BJ (cell line): ENCODE measurements around the gene ZBTB26. TPM values are rescaled to one million over a fixed set of nuclear protein-coding genes. Genes with fewer than 3 reads are reported as not detected.

ENCODE experiments used
- CTCF ChIA-PET: fragments of 350-600 bp; formaldehyde crosslinking; extraction: SDS; loops from one replicate; lab custom pipeline; 2021; ENCODE audit warnings: antibody characterized with exemption, inconsistent platforms; lab: Yijun Ruan, JAX
- POLR2A ChIA-PET: fragments of 300-600 bp; sonication (Branson Sonifier 250); formaldehyde crosslinking; extraction: SDS; loops from one replicate; lab custom pipeline; 2021; ENCODE audit warnings: antibody characterized with exemption; lab: Charles Lee
- DNase-seq: peaks from one replicate; pipeline ENCODE4 v3.0.0-alpha.2; 2011; ENCODE audit warnings: low read depth
- H3K27me3 ChIP-seq: 2 replicates; pipeline ENCODE4 v1.6.0; 2011; ENCODE audit warnings: low read length; ENCODE audit not compliant: control insufficient read depth, insufficient read depth
- H3K36me3 ChIP-seq: 2 replicates; pipeline ENCODE4 v1.5.1; 2011; ENCODE audit warnings: low read length; ENCODE audit not compliant: control insufficient read depth, insufficient read depth
- H3K4me3 ChIP-seq: 2 replicates; pipeline ENCODE4 v1.5.1; 2011; ENCODE audit warnings: low read depth, mild to moderate bottlenecking, control low read depth, low read length
- CTCF ChIP-seq: IDR thresholded peaks from 2 replicates; pipeline ENCODE4 v1.5.1; 2011; ENCODE audit warnings: low read depth, mild to moderate bottlenecking, control low read depth, inconsistent platforms, low read length, moderate library complexity; ENCODE audit not compliant: insufficient read depth
- polyA plus RNA-seq: library from polyadenylated mRNA; depleted of rRNA; stranded (reverse); fragments of >200 nt; gene quantifications from 2 replicates; pipeline ENCODE4 v1.2.3, GENCODE V29; 2011

Gene ZBTB26
- polyA plus RNA-seq, 1 experiment: 4.4 TPM

GRCh38 chr9:122930541-122931225 lies 629 bp downstream of the ZBTB26 start:
- Histone ChIP-seq H3K4me3 (peak overlapping the region; percentile 76), H3K36me3 (no peaks in the 10 kb centered on the region), H3K27me3 (no peaks in the 10 kb centered on the region)
- POLR2A ChIA-PET: interaction anchor here (0.6 to 0.9 kb wide), 3 partner anchors 18 to 548 kb away, joined by 4 to 16 read pairs (median 5); no protein-coding TSS in a partner anchor
- CTCF ChIA-PET: interaction anchor here (0.7 kb wide), 1 partner anchor 1270 kb away, joined by 3 read pairs; no protein-coding TSS in a partner anchor
- DNase-seq: no peak
- TF ChIP-seq CTCF: no peak

GRCh38 chr9:122929796-122930354 lies 1.4 kb downstream of the ZBTB26 start:
- no peaks in the 10 kb centered on the region for H3K27me3 ChIP-seq
- POLR2A ChIA-PET: interaction anchor here (0.6 to 0.7 kb wide), 2 partner anchors 106 to 548 kb away, joined by 4 to 16 read pairs; no protein-coding TSS in a partner anchor
- no peak overlapping the region for H3K4me3 ChIP-seq
- CTCF ChIA-PET: interaction anchor here (0.7 kb wide), 1 partner anchor 1269 kb away, joined by 3 read pairs; no protein-coding TSS in a partner anchor
- no peaks in the 10 kb centered on the region for H3K36me3 ChIP-seq
- no peak for DNase-seq
- no peak for TF ChIP-seq CTCF

GRCh38 chr9:122923947-122924346 lies 7.4 kb downstream of the ZBTB26 start:
- no peaks in the 10 kb centered on the region for H3K27me3 ChIP-seq
- no peak for DNase-seq
- H3K4me3 ChIP-seq: no peak overlapping the region
- TF ChIP-seq CTCF: no peak
- POLR2A ChIA-PET: no interaction called here
- H3K36me3 ChIP-seq: peaks cover 2% of the 10 kb centered on the region; the same call in 1 of the 2 replicates
- CTCF ChIA-PET: no interaction called here

GRCh38 chr9:122922713-122923112 lies 8.6 kb downstream of the ZBTB26 start:
- no peak for DNase-seq
- ChIA-PET CTCF (interaction anchor here (1.2 kb wide), 1 partner anchor 11 kb away, joined by 3 read pairs; no protein-coding TSS in a partner anchor), POLR2A (no interaction called here)
- H3K36me3 ChIP-seq: peaks cover 5% of the 10 kb centered on the region
- TF ChIP-seq CTCF: no peak
- no peak overlapping the region for H3K4me3 ChIP-seq
- H3K27me3 ChIP-seq: no peaks in the 10 kb centered on the region

- ChIA-PET POLR2A (no interaction called here), CTCF (no interaction called here)
- Histone ChIP-seq H3K36me3 (peaks cover 5% of the 10 kb centered on the region), H3K27me3 (no peaks in the 10 kb centered on the region), H3K4me3 (no peak overlapping the region)
- DNase-seq: no peak
- TF ChIP-seq CTCF: no peak
These were observed 13.0 kb downstream of the ZBTB26 start for GRCh38 chr9:122918310-122918709.
